DLD1 (cell line): ENCODE results near the gene SMIM44.
"Not testable (repeated sequence)": the region's sequence is repeated elsewhere in the genome, so short reads cannot be mapped to it uniquely, and the experiment has no call there.

Source experiments
- in situ Hi-C: cut with HindIII; loops from 2 replicates; pipeline ENCODE4 v1.10.0; 2017; ENCODE audit warnings: low sequenced_read_pairs

SMIM44 gene

DNA sequence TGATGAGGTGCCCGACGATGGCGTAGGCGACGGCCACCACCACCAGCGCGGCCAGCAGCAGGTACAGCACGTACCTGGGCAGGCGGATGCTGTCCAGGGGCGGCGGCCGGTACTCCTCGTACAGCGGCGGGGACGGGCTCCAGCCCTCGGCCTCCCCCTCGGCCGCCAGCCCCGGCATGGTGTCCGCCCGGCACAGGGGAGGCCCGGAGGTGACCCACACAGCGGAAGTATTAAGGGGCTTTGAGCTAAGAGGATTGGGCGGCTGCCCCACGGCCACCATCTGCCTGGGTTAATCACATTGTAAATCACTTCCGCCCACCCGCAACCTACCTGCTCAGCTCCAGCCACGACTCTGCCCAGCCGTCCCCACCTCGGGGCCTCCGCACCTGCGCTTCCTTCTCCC, at the start of gene SMIM44:
TSS of gene SMIM44 (minus strand) at position 216 of the 403 bp plus-strand sequence. CDS start at position 178, 38 bp downstream.
- in situ Hi-C loops = no loop called here

DNA sequence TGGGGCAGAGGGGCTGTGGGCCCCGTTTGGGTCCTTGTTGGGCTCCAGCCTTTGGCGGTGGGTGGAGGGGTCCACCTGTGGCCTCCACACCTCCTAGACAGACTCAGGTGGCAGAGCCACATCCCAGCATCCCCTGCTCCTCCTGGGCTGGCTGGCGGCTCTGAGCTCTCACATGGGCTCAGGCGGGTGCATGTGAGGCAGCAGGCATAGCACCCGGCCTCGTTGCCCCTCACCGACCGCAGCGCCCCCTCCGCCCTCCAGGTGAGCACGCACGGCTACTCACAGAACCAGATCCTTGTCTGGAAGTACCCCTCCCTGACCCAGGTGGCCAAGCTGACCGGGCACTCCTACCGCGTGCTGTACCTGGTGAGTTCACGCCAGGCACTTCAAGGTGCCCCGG, 49.8 kb upstream of the SMIM44 start:
- in situ Hi-C loops = no loop called here

DNA sequence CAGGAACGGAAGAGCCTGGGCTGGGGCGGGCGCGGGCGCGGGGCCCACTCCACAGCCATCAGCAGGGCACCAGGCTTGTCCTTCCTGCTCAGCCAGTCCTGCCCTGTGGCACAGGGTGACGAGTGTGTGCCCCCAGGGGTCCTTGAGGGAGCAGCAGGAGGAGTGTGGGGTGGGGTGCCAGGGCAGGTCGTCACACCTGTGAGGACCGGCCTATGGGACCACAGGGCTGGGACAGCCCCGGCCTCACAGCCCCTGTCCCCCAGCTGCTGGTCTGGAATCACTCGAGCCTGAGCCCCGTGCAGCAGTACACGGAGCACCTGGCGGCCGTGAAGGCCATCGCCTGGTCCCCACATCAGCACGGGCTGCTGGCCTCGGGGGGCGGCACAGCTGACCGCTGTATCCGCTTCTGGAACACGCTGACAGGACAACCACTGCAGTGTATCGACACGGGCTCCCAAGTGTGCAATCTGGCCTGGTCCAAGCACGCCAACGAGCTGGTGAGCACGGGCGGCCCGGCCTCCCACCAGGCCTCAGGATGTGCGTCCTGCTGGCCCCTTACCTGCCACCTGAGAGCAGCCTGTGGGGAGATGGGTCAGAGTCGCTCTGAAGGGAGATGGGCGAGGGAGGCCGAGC, 49.0 kb upstream of the SMIM44 start:
- in situ Hi-C loops = no loop called here

DNA sequence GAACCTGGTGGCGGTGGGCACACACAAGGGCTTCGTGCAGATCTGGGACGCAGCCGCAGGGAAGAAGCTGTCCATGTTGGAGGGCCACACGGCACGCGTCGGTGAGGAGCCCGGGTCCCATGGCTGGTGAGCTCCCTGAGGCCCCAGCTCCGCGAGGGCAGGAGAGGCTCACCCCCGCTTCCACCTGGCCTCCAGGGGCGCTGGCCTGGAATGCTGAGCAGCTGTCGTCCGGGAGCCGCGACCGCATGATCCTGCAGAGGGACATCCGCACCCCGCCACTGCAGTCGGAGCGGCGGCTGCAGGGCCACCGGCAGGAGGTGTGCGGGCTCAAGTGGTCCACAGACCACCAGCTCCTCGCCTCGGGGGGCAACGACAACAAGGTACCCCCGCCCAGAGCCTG, 48.5 kb upstream of the SMIM44 start:
- in situ Hi-C loops = no loop called here

DNA sequence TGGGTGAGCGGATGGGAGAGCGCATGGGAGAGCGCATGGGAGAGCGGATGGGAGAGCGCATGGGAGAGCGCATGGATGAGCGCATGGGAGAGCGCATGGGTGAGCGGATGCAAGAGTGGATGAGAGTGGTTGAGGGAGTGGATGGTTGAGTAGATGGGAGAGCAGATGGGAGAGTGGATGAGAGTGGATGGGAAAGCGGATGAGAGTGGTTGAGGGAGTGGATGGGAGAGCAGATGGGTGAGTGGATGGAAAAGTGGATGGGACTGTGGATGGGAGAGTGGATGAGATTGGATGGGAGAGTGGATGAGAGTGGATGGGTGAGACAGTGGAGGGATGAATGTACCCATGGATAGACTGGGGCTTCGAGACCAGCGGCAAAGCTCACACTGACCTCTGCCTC, 47.1 kb upstream of the SMIM44 start:
- in situ Hi-C loops = no loop called here

DNA sequence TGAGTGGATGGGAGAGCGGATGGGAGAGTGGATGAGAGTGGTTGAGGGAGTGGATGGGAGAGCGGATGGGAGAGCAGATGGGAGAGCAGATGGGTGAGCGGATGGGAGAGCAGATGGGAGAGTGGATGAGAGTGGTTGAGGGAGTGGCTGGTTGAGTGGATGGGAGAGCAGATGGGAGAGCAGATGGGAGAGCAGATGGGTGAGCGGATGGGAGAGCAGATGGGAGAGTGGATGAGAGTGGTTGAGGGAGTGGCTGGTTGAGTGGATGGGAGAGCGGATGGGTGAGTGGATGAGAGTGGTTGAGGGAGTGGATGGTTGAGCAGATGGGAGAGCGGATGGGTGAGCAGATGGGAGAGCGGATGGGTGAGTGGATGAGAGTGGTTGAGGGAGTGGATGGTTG, 46.1 kb upstream of the SMIM44 start:
- in situ Hi-C loops = not testable (repeated sequence)

DNA sequence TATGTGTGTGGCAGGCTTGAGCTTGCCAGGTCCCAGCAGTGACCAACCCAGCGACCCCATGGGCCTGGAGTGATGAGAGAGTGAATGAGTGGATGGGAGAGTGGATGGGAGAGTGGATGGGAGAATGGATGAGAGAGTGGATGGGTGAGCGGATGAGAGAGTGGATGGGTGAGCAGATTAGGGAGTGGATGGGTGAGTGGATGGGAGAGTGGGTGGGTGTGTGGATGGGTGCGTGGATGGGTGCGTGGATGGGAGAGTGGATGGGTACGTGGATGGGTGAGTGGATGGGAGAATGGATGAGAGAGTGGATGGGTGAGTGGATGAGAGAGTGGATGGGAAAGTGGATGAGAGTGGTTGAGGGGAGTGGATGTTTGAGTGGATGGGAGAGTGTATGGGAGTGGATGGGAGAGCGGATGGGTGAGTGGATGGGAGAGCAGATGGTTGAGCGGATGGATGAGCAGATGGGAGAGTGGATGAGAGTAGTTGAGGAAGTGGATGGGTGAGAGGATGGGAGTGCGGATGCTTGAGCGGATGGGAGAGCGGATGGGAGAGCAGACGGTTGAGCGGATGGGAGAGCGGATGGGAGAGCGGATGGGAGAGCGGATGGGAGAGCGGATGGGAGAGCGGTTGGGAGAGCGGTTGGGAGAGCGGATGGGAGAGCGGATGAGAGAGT, 45.4 kb upstream of the SMIM44 start:
- in situ Hi-C loops = no loop called here

DNA sequence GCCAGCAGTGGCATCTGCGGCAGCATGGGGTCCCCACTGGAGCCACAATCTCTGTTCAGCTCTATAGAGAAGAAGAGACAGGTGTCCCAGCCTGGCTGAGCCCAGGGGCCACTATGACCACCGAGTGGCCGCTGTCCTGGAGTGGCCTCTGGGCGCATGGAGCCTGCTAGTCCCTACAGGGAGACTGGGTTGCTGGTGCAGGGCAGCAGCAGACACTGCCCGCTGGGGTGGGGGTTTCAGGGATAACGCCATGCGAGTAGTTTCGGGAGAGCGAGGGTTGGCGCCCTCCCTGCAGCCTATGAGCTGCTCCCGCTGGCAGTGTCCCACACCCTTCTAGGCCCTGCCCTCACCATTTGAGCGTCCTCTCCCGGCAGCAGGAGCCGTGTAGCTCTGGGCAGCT, 44.8 kb upstream of the SMIM44 start:
- in situ Hi-C loops = no loop called here

DNA sequence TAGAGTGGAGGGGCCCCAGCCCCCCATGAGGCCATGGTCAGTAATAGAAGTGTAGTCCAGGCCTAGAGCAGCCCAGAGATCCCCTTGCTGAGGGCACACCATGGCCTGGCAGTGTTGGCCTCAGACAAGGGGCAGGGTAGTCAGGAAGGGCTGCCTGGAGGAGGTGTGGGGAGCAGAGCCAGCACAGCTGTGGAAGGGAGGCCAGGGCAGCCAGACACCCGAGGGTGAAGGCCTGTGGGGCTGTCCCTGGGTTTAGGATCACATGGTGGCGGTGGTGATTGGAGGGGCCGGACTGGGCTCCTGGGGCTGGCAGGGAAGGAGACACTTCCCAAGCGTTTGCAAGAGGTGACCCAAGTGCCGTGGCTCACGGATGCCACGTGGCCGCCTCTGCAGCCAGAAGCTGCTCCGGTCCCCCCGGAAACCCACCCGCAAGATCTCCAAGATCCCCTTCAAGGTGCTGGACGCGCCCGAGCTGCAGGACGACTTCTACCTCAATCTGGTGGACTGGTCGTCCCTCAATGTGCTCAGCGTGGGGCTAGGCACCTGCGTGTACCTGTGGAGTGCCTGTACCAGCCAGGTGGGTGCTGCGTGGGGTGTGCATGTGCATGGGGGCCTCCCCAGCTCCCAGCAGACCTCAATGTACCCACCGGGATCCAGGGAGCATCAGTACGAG, 44.1 kb upstream of the SMIM44 start:
- in situ Hi-C loops = no loop called here

DNA sequence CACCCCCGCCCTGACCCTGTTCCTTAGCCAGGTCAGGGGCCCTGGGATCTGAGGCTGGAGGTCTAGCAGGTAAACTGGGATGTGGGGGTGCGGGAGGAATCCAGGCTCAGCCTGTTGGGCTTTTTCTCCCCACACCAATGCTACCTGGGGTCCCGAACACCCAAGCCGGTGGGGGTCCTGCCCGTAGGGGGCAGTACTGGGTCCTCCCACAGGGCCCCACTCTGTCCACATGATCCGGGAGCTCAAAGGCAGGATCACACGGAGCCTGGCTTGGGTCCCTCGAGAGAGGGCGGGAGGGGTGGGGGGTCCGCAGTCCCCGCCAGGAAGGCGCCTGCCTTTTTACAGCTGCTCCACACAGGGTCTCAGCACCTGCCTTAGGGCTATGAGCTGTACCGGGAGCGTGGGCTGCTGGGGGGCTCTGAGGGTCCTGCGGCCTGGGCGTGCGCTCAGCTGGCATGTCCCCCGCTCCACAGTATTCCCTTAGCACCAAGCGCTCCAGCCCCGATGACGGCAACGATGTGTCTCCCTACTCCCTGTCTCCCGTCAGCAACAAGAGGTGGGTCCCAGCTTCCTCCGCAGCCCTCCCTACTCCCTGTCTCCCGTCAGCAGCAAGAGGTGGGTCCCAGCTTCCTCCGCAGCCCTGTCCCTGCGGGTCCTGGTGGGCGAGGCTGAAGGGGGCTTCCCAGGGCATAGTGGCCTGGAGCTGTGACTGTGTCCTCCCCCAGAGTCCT, 43.4 kb upstream of the SMIM44 start:
- in situ Hi-C loops = no loop called here

DNA sequence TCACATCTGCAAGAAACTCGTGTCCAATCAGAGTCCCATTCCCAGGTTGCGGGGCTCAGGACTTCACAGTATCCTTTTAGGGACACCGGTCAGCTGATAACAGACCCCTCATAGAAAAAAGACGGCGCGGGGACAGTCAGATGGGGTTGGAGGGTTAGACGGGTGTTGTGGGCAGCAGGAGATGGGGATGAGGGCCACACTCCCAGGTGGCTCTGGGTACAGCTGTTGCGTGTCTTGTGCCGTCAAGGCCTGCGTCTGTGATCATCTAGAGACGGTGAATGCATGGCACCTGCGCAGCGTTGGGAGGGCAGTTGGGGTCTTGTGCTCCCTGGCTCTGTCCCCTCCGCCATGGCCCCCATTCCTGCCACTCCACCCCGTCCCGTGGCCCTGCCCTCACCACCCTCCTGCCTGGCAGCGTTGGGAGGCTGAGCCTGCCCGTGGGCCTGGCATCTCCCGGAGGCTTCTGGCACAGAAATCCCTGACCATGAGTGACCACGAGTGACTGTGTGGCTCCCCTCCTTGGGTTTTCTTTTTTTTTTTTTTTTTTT, 41.7 kb upstream of the SMIM44 start:
- in situ Hi-C loops = no loop called here

DNA sequence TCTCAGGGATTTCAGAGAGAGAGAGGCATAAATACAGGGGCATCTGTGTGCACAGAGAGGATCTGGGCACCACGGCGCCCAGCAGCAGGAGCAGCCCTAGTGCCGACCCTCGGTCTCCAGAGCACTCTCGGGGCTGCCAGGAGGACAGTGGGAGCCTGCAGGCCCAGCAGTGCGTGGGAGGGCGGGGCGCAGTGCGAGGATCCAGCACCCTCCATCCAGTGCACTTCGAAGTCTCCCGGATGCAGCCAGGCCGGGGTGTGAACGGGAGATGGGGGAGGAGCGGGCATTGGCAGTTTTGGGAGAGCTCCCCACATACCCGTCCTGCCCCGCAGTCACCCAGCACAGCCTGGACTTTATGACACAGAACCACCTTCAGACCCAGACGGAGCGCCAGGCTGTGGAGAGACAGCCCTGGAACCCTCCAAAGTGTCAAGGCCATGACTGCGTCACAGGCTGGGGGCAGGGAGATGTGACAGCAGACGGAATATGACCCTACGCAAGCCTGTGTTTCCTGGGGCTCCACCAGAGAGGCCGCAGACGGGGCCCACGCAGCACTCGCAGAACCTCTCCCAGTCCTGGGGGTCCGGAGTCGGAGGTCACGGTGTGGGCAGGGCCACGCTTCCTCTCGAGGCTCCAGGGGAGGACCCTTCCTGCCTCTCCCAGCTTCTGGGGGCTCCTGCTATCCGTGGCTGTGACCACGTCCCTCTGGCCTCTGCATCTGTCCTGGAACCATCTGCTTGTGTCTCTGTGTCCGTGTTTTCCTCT, 41.0 kb upstream of the SMIM44 start:
- in situ Hi-C loops = no loop called here

DNA sequence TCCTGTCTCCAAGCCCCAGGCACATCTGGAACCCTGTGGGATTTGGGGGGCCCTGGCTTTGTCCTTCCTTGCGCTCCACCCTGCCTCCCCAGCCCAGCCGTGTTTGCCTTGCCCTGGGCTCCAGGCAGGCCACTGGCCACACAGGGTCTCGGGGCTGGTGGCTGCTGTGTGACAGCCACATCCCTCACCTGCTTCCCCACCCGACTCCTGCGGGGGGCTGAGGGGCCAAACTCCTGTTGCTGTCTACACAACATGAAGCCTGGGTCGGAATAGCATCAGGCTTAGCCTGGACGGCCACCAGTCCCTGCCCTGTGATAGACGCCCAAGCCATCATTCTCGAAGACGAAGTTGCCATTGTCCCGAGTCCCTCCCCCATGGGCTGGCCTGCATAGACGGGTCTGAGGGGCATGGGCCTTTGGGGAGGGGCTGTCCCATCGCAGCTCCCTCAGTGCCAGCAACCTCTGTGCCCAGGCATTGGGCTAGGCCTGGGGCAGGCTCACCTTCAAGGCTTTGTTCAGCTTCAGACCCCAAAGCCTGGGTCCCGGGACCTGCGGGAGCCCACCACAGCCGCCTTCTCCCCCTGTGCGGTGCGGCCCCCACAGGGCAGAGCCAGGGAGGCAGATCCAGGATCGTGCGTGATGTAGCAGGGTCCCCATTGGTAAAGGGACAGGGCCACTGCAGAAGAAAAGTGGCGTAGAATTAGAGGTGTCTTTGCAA, 40.3 kb upstream of the SMIM44 start:
- in situ Hi-C loops = no loop called here

DNA sequence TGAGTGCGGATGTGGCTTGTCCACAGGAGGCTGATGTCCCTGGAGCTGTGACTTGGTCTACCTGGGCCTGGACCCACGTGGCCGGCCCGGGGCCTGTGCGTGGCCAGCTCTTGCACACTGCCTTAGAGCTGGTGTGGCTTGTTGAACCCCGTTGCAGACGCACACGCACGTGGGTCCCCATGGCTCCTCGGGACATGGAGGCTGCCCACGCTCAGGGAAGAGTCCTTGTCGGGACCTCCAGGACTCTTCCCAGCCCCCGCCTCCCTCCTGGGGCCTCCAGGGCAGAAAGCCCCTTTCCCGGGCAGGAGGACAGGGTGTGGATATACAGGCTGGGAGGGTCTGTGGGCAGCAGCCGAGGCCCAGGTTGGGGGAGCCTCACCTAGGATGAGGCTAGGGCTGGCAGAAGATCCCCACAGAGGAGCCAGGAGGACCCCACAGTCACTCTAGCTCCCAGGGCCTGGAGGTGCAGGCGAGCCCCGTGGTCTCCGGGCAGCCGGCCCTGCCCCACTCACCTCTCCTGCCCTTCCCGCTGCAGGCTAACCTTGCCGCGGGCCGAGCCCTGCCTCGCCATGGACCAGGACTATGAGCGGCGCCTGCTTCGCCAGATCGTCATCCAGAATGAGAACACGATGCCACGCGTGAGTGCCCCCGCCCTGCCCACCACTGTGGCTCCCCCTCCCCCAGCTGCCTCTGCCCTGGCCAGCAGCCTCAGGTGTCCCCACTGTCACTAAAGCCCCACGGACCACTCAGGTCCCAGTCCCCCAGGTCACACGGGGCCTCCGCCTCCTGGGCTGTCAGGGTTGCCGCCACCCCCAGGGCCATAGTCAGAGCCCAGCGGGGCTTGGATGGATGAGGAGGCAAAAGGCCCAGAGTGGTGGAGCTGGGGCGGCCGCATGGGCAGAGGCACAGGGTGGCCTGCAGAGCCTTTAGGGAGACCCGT, 39.5 kb upstream of the SMIM44 start:
- in situ Hi-C loops = no loop called here

DNA sequence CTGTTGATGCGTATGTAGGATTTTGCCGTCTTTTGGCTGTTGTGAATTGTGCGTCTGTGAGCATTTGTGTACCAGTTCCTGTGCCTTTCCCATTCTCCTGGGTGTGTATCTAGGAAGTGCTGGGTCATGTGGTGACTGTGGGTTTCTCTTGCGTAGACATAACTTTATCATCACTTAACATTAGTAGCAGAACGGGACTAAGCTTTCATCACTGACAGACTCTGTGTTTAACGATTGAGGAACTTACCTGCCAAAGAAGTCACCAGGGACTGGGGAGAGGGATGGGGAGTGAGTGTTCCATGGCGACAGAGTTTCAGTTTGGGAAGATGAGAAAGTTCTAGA, 37.8 kb upstream of the SMIM44 start:
- in situ Hi-C loops = no loop called here

DNA sequence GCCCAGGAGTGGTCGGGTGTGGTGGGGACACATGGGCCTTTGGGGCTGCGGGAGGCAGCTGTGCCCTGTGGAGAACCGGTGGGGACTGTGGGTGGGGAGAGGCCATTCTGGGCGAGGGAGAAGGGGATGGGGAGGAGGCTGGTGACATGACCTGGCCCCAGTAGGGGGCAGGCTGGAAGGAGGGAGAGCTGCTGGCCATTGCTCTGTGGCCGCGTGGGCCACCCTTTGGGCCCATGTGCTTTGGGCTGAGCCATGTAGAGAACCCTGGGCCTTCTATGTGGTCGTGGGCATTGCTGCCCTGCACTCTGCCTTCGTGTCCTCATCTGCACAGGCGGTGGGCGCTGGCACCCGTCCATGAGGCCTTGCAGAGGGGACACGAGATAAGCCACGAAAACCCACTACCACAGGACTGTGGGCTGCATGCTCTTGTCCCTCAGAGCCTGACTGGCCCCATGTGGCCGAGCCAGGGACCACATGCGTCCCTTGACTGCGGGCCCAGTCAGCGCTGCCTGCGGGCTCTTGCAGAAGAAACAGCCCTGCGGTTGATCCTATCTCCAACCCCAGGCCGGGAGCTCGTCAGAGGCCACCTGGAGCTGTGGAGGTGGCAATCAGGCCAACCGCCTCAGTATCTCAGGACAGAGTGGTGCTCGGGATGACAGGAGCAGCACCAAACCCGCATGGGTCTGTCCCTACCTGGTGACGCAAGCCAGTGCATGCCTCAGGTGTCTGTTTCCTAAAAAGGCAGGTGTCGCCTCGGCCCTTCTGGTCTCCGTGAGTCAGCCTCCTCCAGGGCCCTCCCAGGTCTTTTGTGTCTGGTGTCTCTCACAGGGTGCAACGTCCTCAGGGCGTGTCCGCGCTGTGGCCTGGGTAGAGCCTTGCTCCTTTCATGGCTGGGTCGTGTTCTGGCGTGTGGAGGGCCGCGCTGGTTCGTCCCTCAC, 37.2 kb upstream of the SMIM44 start:
- in situ Hi-C loops = no loop called here

DNA sequence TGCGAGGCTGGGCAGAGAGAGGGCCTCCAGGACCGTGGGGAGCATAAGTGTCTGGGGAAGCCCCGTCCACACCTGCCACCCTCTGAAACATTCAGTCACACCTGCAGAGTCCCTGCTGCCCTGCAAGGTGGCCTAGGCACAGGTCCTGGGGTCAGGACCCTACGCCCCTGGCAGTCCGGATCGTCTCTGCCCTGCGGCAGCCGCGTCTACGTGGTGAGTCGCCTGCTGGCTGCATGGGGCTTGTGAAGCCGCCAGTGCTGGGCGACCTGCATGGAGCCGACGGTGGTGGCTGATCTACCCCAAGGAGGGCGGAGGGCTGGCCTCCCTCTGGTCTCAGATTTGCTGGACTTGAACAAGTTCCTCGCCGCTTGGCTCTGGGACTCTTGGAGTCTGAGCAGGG, 35.9 kb upstream of the SMIM44 start:
- in situ Hi-C loops = no loop called here

DNA sequence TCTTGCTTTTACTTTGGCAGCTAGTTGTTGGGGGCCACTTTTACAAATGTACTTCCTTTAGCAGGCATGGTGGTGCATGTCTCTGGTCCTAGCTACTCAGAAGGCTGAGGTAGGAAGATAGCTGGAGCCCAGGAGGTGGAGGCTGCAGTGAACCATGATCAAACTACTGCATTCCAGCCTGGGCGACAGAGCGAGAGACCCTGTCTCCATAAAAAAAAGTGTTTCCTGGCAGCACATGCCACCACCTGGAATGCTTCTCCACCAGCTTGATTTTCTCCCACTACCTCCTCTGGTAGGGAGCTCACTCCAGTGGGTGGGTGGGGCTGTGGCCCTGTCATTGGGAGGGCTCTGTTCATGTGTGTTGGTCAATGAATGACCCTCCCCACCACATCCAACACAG, 35.4 kb upstream of the SMIM44 start:
- in situ Hi-C loops = no loop called here
